ENCODE data around the gene MRPL12. TPM values are rescaled to one million over a fixed set of nuclear protein-coding genes. Genes with fewer than 3 reads are reported as not detected.
"Not testable (repeated sequence)": the region's sequence is repeated elsewhere in the genome, so short reads cannot be mapped to it uniquely, and the experiment has no call there.

Gene MRPL12
- total RNA-seq, 2 donors from 2014 or later, result 49.1 to 64.7 TPM

GRCh38 chr17:81737947-81738800 lies 35.0 kb downstream of the MRPL12 start:
- no peak overlapping the region for H3K27ac Mint-ChIP-seq
- ATAC-seq (replicated peaks in 1 of 2), result no peak
- DNase-seq, result no peak
- H3K4me1 Mint-ChIP-seq (ENCODE audit: low read depth), result peaks cover 14% of the 10 kb centered on the region
- H3K9me3 Mint-ChIP-seq, result no peaks in the 10 kb centered on the region
- no peaks in the 10 kb centered on the region for H3K36me3 Mint-ChIP-seq (ENCODE audit: insufficient read depth in 2 of 2)
- no peak overlapping the region for H3K4me3 Mint-ChIP-seq
- peaks cover 22% of the 10 kb centered on the region for H3K27me3 Mint-ChIP-seq (ENCODE audit: low read depth)

GRCh38 chr17:81738801-81739393 lies 35.7 kb downstream of the MRPL12 start:
- H3K4me1 Mint-ChIP-seq (ENCODE audit: low read depth), result peaks cover 8% of the 10 kb centered on the region
- H3K4me3 Mint-ChIP-seq, result no peak overlapping the region
- ATAC-seq (replicated peaks in 1 of 2) (no peak), DNase-seq (no peak)
- peaks cover 15% of the 10 kb centered on the region for H3K27me3 Mint-ChIP-seq (ENCODE audit: low read depth)
- H3K27ac Mint-ChIP-seq, result no peak overlapping the region
- H3K36me3 Mint-ChIP-seq (ENCODE audit: insufficient read depth in 2 of 2), result no peaks in the 10 kb centered on the region
- H3K9me3 Mint-ChIP-seq, result no peaks in the 10 kb centered on the region

GRCh38 chr17:81739593-81739992 lies 36.4 kb downstream of the MRPL12 start:
- H3K27me3 Mint-ChIP-seq (ENCODE audit: low read depth), result peaks cover 15% of the 10 kb centered on the region
- not testable (repeated sequence) for DNase-seq; H3K4me3 Mint-ChIP-seq; H3K27ac Mint-ChIP-seq; ATAC-seq (replicated peaks in 1 of 2); H3K4me1 Mint-ChIP-seq (ENCODE audit: low read depth); H3K36me3 Mint-ChIP-seq (ENCODE audit: insufficient read depth in 2 of 2); H3K9me3 Mint-ChIP-seq

- no peak overlapping the region for H3K4me3 Mint-ChIP-seq
- H3K36me3 Mint-ChIP-seq (ENCODE audit: insufficient read depth in 2 of 2), result no peaks in the 10 kb centered on the region
- H3K9me3 Mint-ChIP-seq, result no peaks in the 10 kb centered on the region
- peaks cover 6% of the 10 kb centered on the region for H3K4me1 Mint-ChIP-seq (ENCODE audit: low read depth)
- DNase-seq, result no peak
- H3K27ac Mint-ChIP-seq, result no peak overlapping the region
- ATAC-seq (replicated peaks in 1 of 2), result peak in 1 of 2 donors; percentile 13
- peaks cover 14% of the 10 kb centered on the region for H3K27me3 Mint-ChIP-seq (ENCODE audit: low read depth)
Measured at GRCh38 chr17:81740395-81740961, 37.3 kb downstream of the MRPL12 start.

GRCh38 chr17:81741049-81741593 lies 38.0 kb downstream of the MRPL12 start:
- H3K27me3 Mint-ChIP-seq (ENCODE audit: low read depth), result peaks cover 8% of the 10 kb centered on the region
- no peak overlapping the region for H3K27ac Mint-ChIP-seq
- no peak for DNase-seq
- H3K4me3 Mint-ChIP-seq, result no peak overlapping the region
- no peaks in the 10 kb centered on the region for H3K36me3 Mint-ChIP-seq (ENCODE audit: insufficient read depth in 2 of 2)
- peak in 1 of 2 donors; percentile 20 for ATAC-seq (replicated peaks in 1 of 2)
- H3K4me1 Mint-ChIP-seq (ENCODE audit: low read depth), result no peaks in the 10 kb centered on the region
- H3K9me3 Mint-ChIP-seq, result no peaks in the 10 kb centered on the region

- H3K27ac Mint-ChIP-seq, result no peak overlapping the region
- ATAC-seq (replicated peaks in 1 of 2), result peak in 1 of 2 donors; percentile 20
- H3K9me3 Mint-ChIP-seq, result no peaks in the 10 kb centered on the region
- peaks cover 8% of the 10 kb centered on the region for H3K27me3 Mint-ChIP-seq (ENCODE audit: low read depth)
- H3K36me3 Mint-ChIP-seq (ENCODE audit: insufficient read depth in 2 of 2), result no peaks in the 10 kb centered on the region
- H3K4me1 Mint-ChIP-seq (ENCODE audit: low read depth), result no peaks in the 10 kb centered on the region
- H3K4me3 Mint-ChIP-seq, result no peak overlapping the region
- no peak for DNase-seq
Measured at GRCh38 chr17:81741594-81742452, 38.7 kb downstream of the MRPL12 start.

Other genes with a start within 250 kb of the MRPL12 start
- gene ACTG1, start 190.6 kb upstream of the MRPL12 start, total RNA-seq, result 1,000 to 10,000 TPM; 3,862 to 3,966 TPM
- 1 to 10 TPM in 1 of 2 donors, under 1 TPM in 1; 0.95 to 1.8 TPM for gene FSCN2, start 175.0 kb upstream of the MRPL12 start, total RNA-seq
- 10 to 100 TPM; 21.3 to 29.1 TPM for gene FAAP100, start 151.0 kb upstream of the MRPL12 start, total RNA-seq
- gene NPLOC4, start 66.3 kb upstream of the MRPL12 start, total RNA-seq, result 100 to 1,000 TPM in 1 of 2 donors, 10 to 100 TPM in 1; 89.7 to 107 TPM
- gene TSPAN10, start 66.2 kb upstream of the MRPL12 start, total RNA-seq, result 1 to 10 TPM in 1 of 2 donors, under 1 TPM in 1; 0.63 to 1.1 TPM
- 1 to 10 TPM; 4.2 to 4.4 TPM for gene PDE6G, start 46.8 kb upstream of the MRPL12 start, total RNA-seq
- gene OXLD1, start 36.8 kb upstream of the MRPL12 start, total RNA-seq, result 10 to 100 TPM; 49.1 to 58.8 TPM
- 10 to 100 TPM; 26.1 to 46.5 TPM for gene CCDC137, start 36.6 kb upstream of the MRPL12 start, total RNA-seq
- 10 to 100 TPM; 33.0 to 45.3 TPM for gene ARL16, start 19.6 kb upstream of the MRPL12 start, total RNA-seq
- gene HGS, start 19.4 kb upstream of the MRPL12 start, total RNA-seq, result 10 to 100 TPM; 95.5 to 96.0 TPM
- gene SLC25A10, start 8.9 kb downstream of the MRPL12 start, total RNA-seq, result 10 to 100 TPM in 1 of 2 donors, 1 to 10 TPM in 1; 9.2 to 11.3 TPM
- gene GCGR, start 100.8 kb downstream of the MRPL12 start, total RNA-seq, result under 1 TPM in 1 of 2 donors, not detected in 1; 0.17 TPM
- 10 to 100 TPM; 61.9 to 77.2 TPM for gene MCRIP1, start 129.9 kb downstream of the MRPL12 start, total RNA-seq
- gene PPP1R27, start 131.7 kb downstream of the MRPL12 start, total RNA-seq, result not detected
- 100 to 1,000 TPM; 430 to 436 TPM for gene P4HB, start 157.2 kb downstream of the MRPL12 start, total RNA-seq
- gene ARHGDIA, start 168.0 kb downstream of the MRPL12 start, total RNA-seq, result 100 to 1,000 TPM; 369 to 410 TPM
- 100 to 1,000 TPM in 1 of 2 donors, 10 to 100 TPM in 1; 95.9 to 122 TPM for gene ALYREF, start 188.2 kb downstream of the MRPL12 start, total RNA-seq
- gene ANAPC11, start 188.4 kb downstream of the MRPL12 start, total RNA-seq, result 100 to 1,000 TPM in 1 of 2 donors, 10 to 100 TPM in 1; 78.5 to 106 TPM
- under 1 TPM in 1 of 2 donors, not detected in 1; 0.19 TPM for gene NPB, start 198.9 kb downstream of the MRPL12 start, total RNA-seq
- 10 to 100 TPM; 13.9 to 14.2 TPM for gene PCYT2, start 208.0 kb downstream of the MRPL12 start, total RNA-seq
- gene SIRT7, start 214.8 kb downstream of the MRPL12 start, total RNA-seq, result 10 to 100 TPM; 42.2 to 44.2 TPM
- 10 to 100 TPM; 41.5 to 44.7 TPM for gene MAFG, start 224.4 kb downstream of the MRPL12 start, total RNA-seq
- 100 to 1,000 TPM; 141 to 178 TPM for gene PYCR1, start 233.9 kb downstream of the MRPL12 start, total RNA-seq
- not detected for gene MYADML2, start 243.9 kb downstream of the MRPL12 start, total RNA-seq